Nephron (organoid): Measurements from ENCODE around the gene PCGF2.

Experiments
- H3K27ac Mint-ChIP-seq, 3 experiments: 2 replicates each; pipeline ENCODE4 v1.8.0; 2020; ENCODE audit warnings: mixed read lengths in 3 of 3, mild to moderate bottlenecking in 2 of 3, moderate library complexity in 1 of 3
- H3K27me3 Mint-ChIP-seq: 2 replicates; pipeline ENCODE4 v1.8.0; 2021; ENCODE audit warnings: low read depth, mild to moderate bottlenecking, moderate library complexity, mixed read lengths
- H3K36me3 Mint-ChIP-seq: 2 replicates; pipeline ENCODE4 v1.8.0; 2020; ENCODE audit warnings: low read depth, mixed read lengths
- H3K4me1 Mint-ChIP-seq: 2 replicates; pipeline ENCODE4 v1.8.0; 2020; ENCODE audit warnings: mixed read lengths
- H3K4me3 Mint-ChIP-seq, 3 experiments: 2 replicates each; pipeline ENCODE4 v1.8.0; 2020; ENCODE audit warnings: mild to moderate bottlenecking in 3 of 3, mixed read lengths in 3 of 3, moderate library complexity in 2 of 3
- H3K9me3 Mint-ChIP-seq: 2 replicates; pipeline ENCODE4 v1.8.0; 2020; ENCODE audit warnings: mixed read lengths
- CTCF ChIP-seq, 3 experiments: fragments of 200-600 bp; sonication (generic); IDR thresholded peaks; one replicate each; pipeline ENCODE4 v1.5.0; 2021; ENCODE audit warnings: antibody characterized with exemption in 3 of 3; ENCODE audit not compliant: unreplicated experiment in 3 of 3

Gene PCGF2

GRCh38 chr17:38690386-38690785, 57.8 kb downstream of the PCGF2 start:
- Mint-ChIP-seq H3K4me3 (no peak overlapping the region), H3K36me3 (no peaks in the 10 kb centered on the region), H3K4me1 (peaks cover 15% of the 10 kb centered on the region), H3K27ac (no peak overlapping the region), H3K27me3 (peaks cover 7% of the 10 kb centered on the region), H3K9me3 (no peaks in the 10 kb centered on the region)
- TF ChIP-seq CTCF (IDR thresholded peaks at IDR 0.05; ENCODE audit: unreplicated experiment in 3 of 3) = no peak

- TF ChIP-seq CTCF (IDR thresholded peaks at IDR 0.05; ENCODE audit: unreplicated experiment in 3 of 3) = no peak
- Mint-ChIP-seq H3K36me3 (no peaks in the 10 kb centered on the region), H3K4me3 (no peak overlapping the region), H3K4me1 (no peaks in the 10 kb centered on the region), H3K27ac (no peak overlapping the region), H3K9me3 (no peaks in the 10 kb centered on the region), H3K27me3 (peaks cover 14% of the 10 kb centered on the region)
Observed at GRCh38 chr17:38687286-38687685, 60.9 kb downstream of the PCGF2 start.

GRCh38 chr17:38685491-38685890, 62.6 kb downstream of the PCGF2 start:
- H3K4me3 Mint-ChIP-seq = no peak overlapping the region
- no peaks in the 10 kb centered on the region for H3K4me1 Mint-ChIP-seq
- TF ChIP-seq CTCF (IDR thresholded peaks at IDR 0.05; ENCODE audit: unreplicated experiment in 3 of 3) = no peak

More at GRCh38 chr17:38685491-38685890, 62.6 kb downstream of the PCGF2 start:
- Mint-ChIP-seq H3K27ac (no peak overlapping the region), H3K9me3 (no peaks in the 10 kb centered on the region), H3K27me3 (peaks cover 14% of the 10 kb centered on the region), H3K36me3 (no peaks in the 10 kb centered on the region)
